Aorta (tissue), 5 donors: ENCODE measurements around the gene LYZL4. TPM values are rescaled to one million over a fixed set of nuclear protein-coding genes. Genes with fewer than 3 reads are reported as not detected.

Experiments used
- ATAC-seq: fragments of 200-7000 bp; cut with Tn5 transposase; one replicate; pipeline ENCODE4 v1.9.1; 2022; ENCODE audit warnings: moderate library complexity; ENCODE audit not compliant: low FRiP score
- DNase-seq, 2 donors: peaks; one replicate each; pipeline ENCODE4 v3.0.0-alpha.2; 2020
- H3K27ac ChIP-seq, 2 donors: one replicate each; pipeline ENCODE4 v1.5.1; 2013; ENCODE audit warnings: low read length in 2 of 2, mild to moderate bottlenecking in 2 of 2, moderate library complexity in 2 of 2, control low read depth in 1 of 2, inconsistent platforms in 1 of 2, low read depth in 1 of 2
- H3K27me3 ChIP-seq, 2 donors: one replicate each; pipeline ENCODE4 v1.6.1; 2013; ENCODE audit warnings: control low read depth in 1 of 2, low read length in 1 of 2, mild to moderate bottlenecking in 1 of 2, moderate library complexity in 1 of 2; ENCODE audit not compliant: insufficient read depth in 2 of 2, control insufficient read depth in 1 of 2
- H3K36me3 ChIP-seq, 2 donors: one replicate each; pipeline ENCODE4 v1.6.1; 2013; ENCODE audit warnings: control low read depth in 1 of 2, low read length in 1 of 2, mild to moderate bottlenecking in 1 of 2; ENCODE audit not compliant: insufficient read depth in 2 of 2, control insufficient read depth in 1 of 2
- H3K4me1 ChIP-seq, 2 donors: one replicate each; pipeline ENCODE4 v1.6.1; 2013; ENCODE audit warnings: low read length in 2 of 2, control low read depth in 1 of 2, mild to moderate bottlenecking in 1 of 2, moderate library complexity in 1 of 2; ENCODE audit not compliant: insufficient read depth in 2 of 2, control insufficient read depth in 1 of 2
- H3K4me3 ChIP-seq, 2 donors: one replicate each; pipeline ENCODE4 v1.5.1; 2013; ENCODE audit warnings: low read length in 2 of 2, control low read depth in 1 of 2, mild to moderate bottlenecking in 1 of 2
- H3K9me3 ChIP-seq: one replicate; pipeline ENCODE4 v1.6.1; 2013; ENCODE audit warnings: mild to moderate bottlenecking, low read length; ENCODE audit not compliant: control insufficient read depth
- WGBS, 2 donors: extraction: QIAGEN DNeasy Blood & Tissue Kit; methylation state at CpG; one replicate each; pipeline ENCODE4 v1.1.7; 2013; 5-methylcytosine and 5-hydroxymethylcytosine counted together
- intact Hi-C, 2 donors: fragments of 100-400 bp; cut with DNase I; formaldehyde crosslinking; loops; one replicate each; pipeline versions ENCODE4 v1.14.2 to v1.15.0; 2022
- polyA plus RNA-seq, 2 donors: library from polyadenylated mRNA; stranded (reverse); fragments of 200-250 nt; gene quantifications; one replicate each; pipeline ENCODE4 v1.2.3, GENCODE V29; 2013
- total RNA-seq, 2 donors: library from RNA; stranded (reverse); fragmentation: NEBNext Ultra II Directional; extraction: Animal tissue kit (Norgen Biotek cat#: 25700); gene quantifications; one replicate each; pipeline ENCODE4 v1.2.1, GENCODE V29; 2021
- donor health status: healthy with polysubstance abuse.
- donor health status: Bipolar disorder and iron deficiency.
- donor health status: DM: no; HTN: no; CAD: no.
- donor health status: DM: no; HTN: no; CAD: no.
- donor health status: DM: yes; HTN: yes; CAD: no.

The LYZL4 gene
- total and polyA plus RNA-seq, 4 donors: not detected

- WGBS, 2 donors: 25 to 30% methylated on average over 9 of the region's 9 CpGs
- H3K27me3 ChIP-seq: no peaks in the 10 kb centered on the region
- ATAC-seq (peak; percentile 92), DNase-seq (peak; percentile 87 to 94)
- H3K4me1 ChIP-seq: no peaks in the 10 kb centered on the region
- no peaks in the 10 kb centered on the region for H3K9me3 ChIP-seq
- intact Hi-C loops: loop anchor here (1.0 to 10.0 kb wide), 5 partner anchors 197 to 549 kb away; no protein-coding TSS in a partner anchor
- H3K36me3 ChIP-seq: no peaks in the 10 kb centered on the region
- no peak overlapping the region for H3K27ac ChIP-seq
- no peak overlapping the region for H3K4me3 ChIP-seq
Measured at GRCh38 chr3:42443819-42444436, 33.5 kb upstream of the LYZL4 start.

GRCh38 chr3:42443292-42443691 lies 32.9 kb upstream of the LYZL4 start:
- no peak overlapping the region for H3K27ac ChIP-seq
- ATAC-seq (no peak), DNase-seq (no peak)
- H3K4me3 ChIP-seq: no peak overlapping the region
- H3K4me1 ChIP-seq: no peaks in the 10 kb centered on the region
- no peaks in the 10 kb centered on the region for H3K36me3 ChIP-seq
- intact Hi-C loops: loop anchor here (2.0 to 10.0 kb wide), 4 partner anchors 196 to 548 kb away; no protein-coding TSS in a partner anchor
- H3K9me3 ChIP-seq: no peaks in the 10 kb centered on the region
- H3K27me3 ChIP-seq: no peaks in the 10 kb centered on the region
- 76 to 81% methylated on average over 4 of the region's 4 CpGs for WGBS, 2 donors

- Histone ChIP-seq H3K9me3 (no peaks in the 10 kb centered on the region), H3K4me1 (no peaks in the 10 kb centered on the region), H3K27ac (no peak overlapping the region), H3K36me3 (no peaks in the 10 kb centered on the region), H3K4me3 (no peak overlapping the region), H3K27me3 (no peaks in the 10 kb centered on the region)
- DNase-seq (no peak), ATAC-seq (no peak)
- intact Hi-C loops: loop anchor here (2.0 to 10.0 kb wide), 4 partner anchors 195 to 548 kb away; no protein-coding TSS in a partner anchor
- WGBS, 2 donors: 82 to 85% methylated on average over 5 of the region's 5 CpGs
Measured at GRCh38 chr3:42442640-42443039, 32.2 kb upstream of the LYZL4 start.

GRCh38 chr3:42441791-42442190 lies 31.4 kb upstream of the LYZL4 start:
- Histone ChIP-seq H3K4me1 (no peaks in the 10 kb centered on the region), H3K27ac (no peak overlapping the region), H3K27me3 (no peaks in the 10 kb centered on the region), H3K36me3 (no peaks in the 10 kb centered on the region), H3K9me3 (no peaks in the 10 kb centered on the region), H3K4me3 (no peak overlapping the region)
- WGBS, 2 donors: 63 to 75% methylated on average over 2 of the region's 2 CpGs
- ATAC-seq (no peak), DNase-seq (no peak)
- intact Hi-C loops: loop anchor here (2.0 to 10.0 kb wide), 4 partner anchors 194 to 547 kb away; no protein-coding TSS in a partner anchor

GRCh38 chr3:42440924-42441323 lies 30.5 kb upstream of the LYZL4 start:
- ATAC-seq: no peak
- H3K4me3 ChIP-seq: no peak overlapping the region
- no peaks in the 10 kb centered on the region for H3K36me3 ChIP-seq
- no peaks in the 10 kb centered on the region for H3K4me1 ChIP-seq
- no peak for DNase-seq
- intact Hi-C loops: loop anchor here (5.0 to 10.0 kb wide), 3 partner anchors 194 to 546 kb away; no protein-coding TSS in a partner anchor
- H3K9me3 ChIP-seq: no peaks in the 10 kb centered on the region
- H3K27ac ChIP-seq: no peak overlapping the region
- no peaks in the 10 kb centered on the region for H3K27me3 ChIP-seq
- 29 to 30% methylated on average over 8 of the region's 8 CpGs for WGBS, 2 donors

GRCh38 chr3:42439261-42440115 lies 29.1 kb upstream of the LYZL4 start:
- no peak for ATAC-seq
- intact Hi-C loops: loop anchor here (5.0 to 10.0 kb wide), 3 partner anchors 192 to 545 kb away; no protein-coding TSS in a partner anchor
- Histone ChIP-seq H3K36me3 (no peaks in the 10 kb centered on the region), H3K9me3 (no peaks in the 10 kb centered on the region), H3K4me3 (no peak overlapping the region), H3K4me1 (no peaks in the 10 kb centered on the region), H3K27ac (no peak overlapping the region), H3K27me3 (no peaks in the 10 kb centered on the region)
- DNase-seq: no peak
- WGBS, 2 donors: 76 to 82% methylated on average over 10 of the region's 10 CpGs

- intact Hi-C loops: no loop called here
- H3K36me3 ChIP-seq: no peaks in the 10 kb centered on the region
- H3K27me3 ChIP-seq: no peaks in the 10 kb centered on the region
- WGBS, 2 donors: 72 to 86% methylated on average over 2 of the region's 2 CpGs
- H3K9me3 ChIP-seq: no peaks in the 10 kb centered on the region
- H3K4me3 ChIP-seq: no peak overlapping the region
- H3K27ac ChIP-seq: no peak overlapping the region
- DNase-seq (no peak), ATAC-seq (no peak)
- H3K4me1 ChIP-seq: no peaks in the 10 kb centered on the region
Measured at GRCh38 chr3:42438758-42439157, 28.3 kb upstream of the LYZL4 start.

GRCh38 chr3:42438193-42438592 lies 27.8 kb upstream of the LYZL4 start:
- intact Hi-C loops: no loop called here
- Histone ChIP-seq H3K27me3 (no peaks in the 10 kb centered on the region), H3K4me1 (no peaks in the 10 kb centered on the region), H3K36me3 (no peaks in the 10 kb centered on the region), H3K27ac (no peak overlapping the region), H3K4me3 (no peak overlapping the region), H3K9me3 (no peaks in the 10 kb centered on the region)
- WGBS, 2 donors: 93 to 96% methylated on average over 2 of the region's 2 CpGs
- DNase-seq: no peak
- no peak for ATAC-seq
